GM23248 (cell line): ENCODE measurements around the gene SETBP1.

Experiments
- EZH2 ChIP-seq: fragments of 200-600 bp; sonication (generic); IDR thresholded peaks from 2 replicates; pipeline ENCODE4 v1.6.1; 2018; ENCODE audit warnings: antibody characterized with exemption, mild to moderate bottlenecking; ENCODE audit not compliant: insufficient read depth, poor library complexity, severe bottlenecking
- EZH2phosphoT487 ChIP-seq: fragments of 200-600 bp; sonication (generic); IDR thresholded peaks from 2 replicates; pipeline ENCODE4 v1.6.1; 2018; ENCODE audit warnings: antibody characterized with exemption, moderate library complexity, mild to moderate bottlenecking, low read depth; ENCODE audit not compliant: insufficient read depth

- no peak for TF ChIP-seq EZH2
- no peak for TF ChIP-seq EZH2phosphoT487
Measured at GRCh38 chr18:44862112-44862511, 181.4 kb downstream of the SETBP1 start.
